CD4-positive, alpha-beta T cell treated with Interleukin-1 beta for 1 hour (primary cell): ENCODE results near the gene MFNG.
"Not testable (repeated sequence)": the region's sequence is repeated elsewhere in the genome, so short reads cannot be mapped to it uniquely, and the experiment has no call there.

Experiments used
- DNase-seq, 2 donors: peaks; one replicate each; pipeline ENCODE4 v3.0.0-alpha.2; 2020 to 2022

The MFNG gene, protein sequence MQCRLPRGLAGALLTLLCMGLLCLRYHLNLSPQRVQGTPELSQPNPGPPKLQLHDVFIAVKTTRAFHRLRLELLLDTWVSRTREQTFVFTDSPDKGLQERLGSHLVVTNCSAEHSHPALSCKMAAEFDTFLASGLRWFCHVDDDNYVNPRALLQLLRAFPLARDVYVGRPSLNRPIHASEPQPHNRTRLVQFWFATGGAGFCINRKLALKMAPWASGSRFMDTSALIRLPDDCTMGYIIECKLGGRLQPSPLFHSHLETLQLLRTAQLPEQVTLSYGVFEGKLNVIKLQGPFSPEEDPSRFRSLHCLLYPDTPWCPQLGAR

DNA sequence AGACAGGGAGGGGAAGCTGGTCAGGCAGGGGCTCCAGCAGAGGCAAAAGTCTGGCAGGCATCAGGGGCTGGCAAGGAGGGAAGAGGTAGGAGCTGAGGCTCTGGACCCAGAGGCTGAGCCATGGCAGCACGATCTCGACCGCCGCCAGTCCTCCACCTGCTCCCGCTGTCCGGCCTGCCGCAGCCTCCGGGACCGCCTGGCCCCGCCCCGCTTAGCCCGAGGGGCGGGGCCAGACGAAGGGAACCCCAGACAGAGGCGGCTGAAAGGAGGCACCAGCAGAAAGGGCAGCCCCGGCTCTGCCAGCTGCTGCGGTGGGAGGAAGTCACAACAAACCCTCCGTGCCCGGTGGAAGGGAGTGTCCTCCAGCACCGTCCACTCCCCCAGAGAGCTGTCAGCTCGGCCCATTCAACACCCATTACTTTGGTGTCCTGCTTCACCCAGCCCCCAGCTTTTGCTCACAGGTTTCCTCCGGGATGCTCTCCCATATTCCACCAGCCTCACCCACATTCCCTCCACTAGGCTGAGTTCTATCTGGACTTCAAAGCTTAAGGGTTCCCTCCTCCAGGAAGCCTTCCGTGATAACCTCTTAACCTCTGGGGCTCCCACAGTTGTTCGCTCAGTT, at the start of gene MFNG:
Gene MFNG (minus strand): TSS at position 161 of the 622 bp plus-strand sequence. CDS start 207 bp downstream, outside the sequence.
- DNase-seq, result peak; percentile 80 to 87

DNA sequence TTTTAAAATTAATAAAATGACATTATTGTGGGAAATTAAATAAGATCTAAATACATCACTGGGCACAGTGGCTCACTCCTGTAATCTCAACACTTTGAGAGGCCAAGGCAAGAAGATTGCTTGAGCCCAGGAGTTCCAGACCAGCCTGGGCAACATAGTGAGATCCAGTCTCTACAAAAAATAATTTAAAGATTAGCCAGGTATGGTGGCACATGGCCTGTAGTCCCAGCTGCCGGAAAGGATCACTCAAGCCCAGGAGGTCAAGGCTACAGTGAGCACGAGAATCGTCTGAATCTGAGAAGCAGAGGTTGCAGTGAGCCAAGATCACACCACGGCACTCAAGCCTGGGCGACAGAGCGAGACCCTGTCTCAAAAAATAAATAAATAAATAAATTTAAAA, 49.0 kb upstream of the MFNG start:
- no peak for DNase-seq

DNA sequence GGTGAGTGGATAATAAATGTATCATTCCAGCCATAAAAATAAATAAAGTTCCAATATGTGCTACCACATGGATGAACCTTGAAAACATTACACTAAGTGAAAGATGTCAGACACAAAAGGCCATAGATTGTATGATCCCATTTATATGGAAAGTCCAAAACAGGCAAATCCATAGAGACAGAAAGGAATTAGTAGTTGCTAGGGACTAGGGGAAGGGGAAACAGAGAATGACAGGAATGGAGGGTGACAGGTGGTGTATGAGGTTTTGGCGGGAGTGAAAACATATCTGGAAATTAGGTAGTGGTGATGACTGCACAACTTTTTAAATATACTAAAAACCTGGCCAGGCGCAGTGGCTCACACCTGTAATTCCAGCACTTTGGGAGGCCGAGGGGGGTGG, 48.3 kb upstream of the MFNG start:
- no peak for DNase-seq

DNA sequence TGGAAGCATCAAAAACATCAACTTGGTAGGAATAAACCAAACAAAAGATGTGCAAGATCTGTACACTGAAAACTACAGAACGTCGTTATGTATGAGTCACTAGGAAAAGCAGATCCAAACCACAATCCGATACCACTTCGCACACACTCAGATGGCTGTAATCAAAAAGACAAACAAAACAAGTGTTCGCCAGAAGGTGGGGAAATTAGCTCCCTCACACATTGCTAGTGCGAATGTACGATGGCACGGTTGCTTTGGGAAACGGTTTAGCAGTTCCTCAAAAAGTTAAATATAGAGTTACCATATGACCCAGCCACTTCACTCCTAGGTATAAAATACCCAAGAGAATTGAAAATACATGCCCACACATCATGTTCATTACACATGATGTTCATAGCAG, 47.8 kb upstream of the MFNG start:
- DNase-seq, result peak; percentile 18 to 20

DNA sequence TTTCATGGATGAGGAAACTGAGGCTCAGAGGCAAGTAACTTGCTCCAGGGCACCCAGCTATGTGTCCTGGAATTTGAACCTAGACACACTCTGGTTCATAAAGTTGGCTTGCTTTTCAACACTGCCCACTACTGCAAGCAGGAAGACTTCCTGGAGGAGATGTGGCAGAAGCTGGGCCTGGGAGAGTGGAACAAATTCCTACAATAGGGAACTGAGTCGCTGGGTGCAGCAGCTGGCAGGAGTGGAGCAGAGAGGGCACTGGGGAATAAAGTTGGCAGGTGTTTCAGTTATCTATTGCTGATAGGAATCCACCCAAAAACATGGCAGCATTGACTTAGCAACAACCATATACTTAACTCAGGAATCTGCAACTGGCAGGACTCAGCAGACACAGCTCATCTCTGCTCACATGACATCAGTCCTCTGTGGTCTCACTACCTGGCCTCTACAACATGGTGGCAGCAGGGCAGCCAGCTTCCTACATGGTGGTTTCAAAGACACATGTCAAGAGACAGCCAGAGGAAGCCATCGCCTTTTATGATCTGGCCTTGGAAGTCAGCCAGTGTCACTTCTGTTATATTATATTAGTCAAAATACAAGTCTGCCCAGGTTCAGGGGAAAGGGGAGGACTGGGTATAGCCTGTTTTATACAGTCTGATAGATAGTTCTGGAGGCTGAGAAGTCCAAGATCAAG, 43.6 kb upstream of the MFNG start:
- no peak for DNase-seq

DNA sequence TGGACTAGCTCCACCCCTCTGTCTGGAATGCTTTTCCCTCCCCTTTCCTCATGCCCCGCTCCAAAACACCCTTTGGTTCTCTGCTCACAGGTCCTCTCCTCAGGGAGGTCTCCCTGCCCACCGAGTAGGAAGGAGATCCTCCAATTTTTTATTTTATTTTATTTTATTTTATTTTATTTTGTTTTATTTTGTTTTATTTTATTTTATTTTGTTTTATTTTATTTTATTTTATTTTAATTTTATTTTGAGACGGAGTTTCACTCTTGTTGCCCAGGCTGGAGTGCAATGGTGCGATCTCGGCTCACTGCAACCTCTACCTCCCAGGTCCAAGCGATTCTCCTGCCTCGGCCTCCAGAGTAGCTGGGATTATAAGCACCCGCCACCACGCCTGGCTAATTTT, 41.8 kb upstream of the MFNG start:
- not testable (repeated sequence) for DNase-seq

DNA sequence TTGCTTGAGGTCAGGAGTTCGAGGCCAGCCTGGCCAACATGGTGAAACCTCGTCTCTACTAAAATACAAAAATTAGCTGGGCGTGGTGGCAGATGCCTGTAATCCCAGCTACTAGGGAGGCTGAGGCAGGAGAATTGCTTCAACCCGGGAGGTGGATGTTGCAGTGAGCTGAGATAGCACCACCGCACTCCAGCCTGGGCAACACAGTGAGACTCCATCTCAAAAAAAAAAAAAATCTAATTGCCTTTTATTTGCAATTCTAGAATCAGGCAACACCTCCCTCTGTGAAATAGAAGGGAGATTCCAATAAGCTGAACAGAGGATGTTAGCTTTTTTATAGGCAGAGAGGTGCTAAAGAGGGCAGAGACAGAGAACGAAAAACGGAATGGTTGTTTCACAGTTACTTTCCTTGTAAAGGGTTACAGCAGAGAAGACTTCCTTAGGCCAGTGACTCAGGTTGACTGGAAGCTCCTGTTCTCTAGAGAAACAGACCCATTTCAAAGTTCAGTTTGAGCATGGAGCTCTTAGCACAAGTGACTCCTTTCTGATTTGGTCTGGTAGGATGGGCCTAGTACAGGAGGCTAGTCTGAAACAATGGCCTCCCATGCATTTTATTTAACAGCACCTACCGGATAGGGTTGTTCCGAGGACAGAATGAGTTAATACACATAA, 41.0 kb upstream of the MFNG start:
- DNase-seq, result not testable (repeated sequence)

DNA sequence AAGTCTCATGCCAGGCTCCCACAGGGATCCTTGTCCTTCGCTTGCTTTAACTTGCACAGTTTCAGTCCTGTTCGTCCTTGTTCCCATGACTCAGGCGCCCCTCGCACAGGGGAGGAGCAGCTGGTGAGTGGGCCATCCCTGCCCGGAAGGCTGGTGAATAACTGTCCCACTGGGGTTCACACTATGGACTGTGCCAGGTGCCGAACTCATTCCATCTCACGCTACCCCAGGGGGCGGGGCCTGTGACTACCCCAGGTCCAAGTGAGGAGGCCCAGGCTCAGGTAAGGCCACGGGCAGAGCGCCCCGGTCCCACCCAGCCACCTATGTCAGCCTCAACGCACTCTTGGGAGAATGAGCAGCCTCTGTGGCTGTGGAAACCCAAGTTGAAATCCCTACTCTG, 40.2 kb upstream of the MFNG start:
- DNase-seq, result no peak

DNA sequence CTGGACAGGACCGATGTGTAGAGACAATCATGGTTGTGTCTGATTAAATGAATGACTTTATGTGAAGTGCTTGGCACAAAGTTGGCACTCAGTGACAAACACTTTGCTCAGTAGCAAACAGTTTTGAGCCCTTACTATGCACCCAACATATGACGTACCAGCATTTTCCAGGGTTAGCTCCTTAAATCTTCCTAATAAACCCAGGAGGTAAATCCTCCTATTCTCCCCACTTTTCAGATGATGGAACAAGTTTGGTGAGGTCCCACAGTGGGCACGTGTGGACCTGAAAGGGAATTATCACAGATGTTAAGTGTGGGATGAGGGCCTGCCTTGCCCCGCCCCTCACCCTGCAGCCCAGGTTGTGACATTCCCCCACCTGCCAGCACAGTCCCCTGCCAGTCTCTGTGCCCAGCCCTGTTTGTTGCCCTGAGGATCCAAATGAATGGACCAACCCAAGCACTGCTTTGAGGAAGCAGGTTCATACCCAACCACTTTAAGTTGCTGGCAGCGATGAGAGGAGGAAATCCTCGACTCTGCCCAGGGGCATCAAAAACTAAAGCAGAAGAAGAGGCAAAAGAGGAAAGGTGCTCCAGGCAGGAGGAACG, 39.7 kb upstream of the MFNG start:
- no peak for DNase-seq

DNA sequence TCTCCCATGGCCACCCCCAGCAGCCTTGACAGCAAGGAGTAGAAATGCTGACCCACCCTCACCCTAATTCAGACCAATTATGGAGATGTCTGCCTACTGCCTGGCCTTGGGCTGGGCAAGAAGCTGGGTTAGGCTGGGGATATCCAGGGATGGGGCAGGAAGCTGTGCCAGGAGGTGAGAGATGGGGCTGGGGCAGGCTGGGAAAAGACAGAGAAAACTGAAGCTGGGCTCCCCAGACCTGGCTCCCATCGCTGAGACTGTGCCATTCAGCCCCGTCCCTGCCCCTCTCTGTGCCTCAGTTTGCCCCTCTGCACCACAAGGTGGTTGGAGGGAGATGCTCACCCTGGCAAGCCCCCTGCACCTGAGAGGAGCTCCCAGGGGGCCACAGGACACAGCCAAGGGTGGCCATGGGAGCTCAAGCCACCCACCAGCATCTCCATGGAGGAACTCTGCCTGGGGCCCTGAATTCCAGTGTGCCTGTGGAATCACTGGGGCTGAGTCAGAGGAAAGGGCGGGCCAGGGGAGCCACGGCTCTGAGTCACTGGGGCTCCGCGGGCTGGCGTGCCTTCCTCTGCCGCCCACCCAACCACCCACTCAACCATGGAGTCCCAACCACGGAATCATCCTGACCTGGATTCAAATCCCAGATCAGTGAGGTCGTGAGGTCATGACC, 39.0 kb upstream of the MFNG start:
- no peak for DNase-seq

DNA sequence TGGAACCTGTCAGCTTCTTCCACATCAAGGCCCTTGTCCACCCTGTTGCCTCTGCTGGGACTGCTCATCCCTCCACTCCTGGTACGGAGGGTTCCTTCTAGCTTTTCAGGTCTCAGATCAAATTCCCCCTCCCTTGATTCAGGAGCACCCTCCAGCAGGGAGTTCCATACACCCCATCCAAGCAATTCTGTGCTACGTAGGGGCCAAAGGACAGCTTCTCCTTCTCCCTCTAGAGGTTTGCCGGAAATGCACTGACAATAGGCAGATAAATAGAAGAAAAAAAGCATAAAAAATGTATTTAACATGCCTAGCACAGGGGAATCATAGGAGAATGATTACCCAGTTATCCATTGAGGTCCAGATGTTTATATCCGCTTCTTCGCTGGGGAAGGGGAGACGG, 36.3 kb upstream of the MFNG start:
- DNase-seq, result no peak

DNA sequence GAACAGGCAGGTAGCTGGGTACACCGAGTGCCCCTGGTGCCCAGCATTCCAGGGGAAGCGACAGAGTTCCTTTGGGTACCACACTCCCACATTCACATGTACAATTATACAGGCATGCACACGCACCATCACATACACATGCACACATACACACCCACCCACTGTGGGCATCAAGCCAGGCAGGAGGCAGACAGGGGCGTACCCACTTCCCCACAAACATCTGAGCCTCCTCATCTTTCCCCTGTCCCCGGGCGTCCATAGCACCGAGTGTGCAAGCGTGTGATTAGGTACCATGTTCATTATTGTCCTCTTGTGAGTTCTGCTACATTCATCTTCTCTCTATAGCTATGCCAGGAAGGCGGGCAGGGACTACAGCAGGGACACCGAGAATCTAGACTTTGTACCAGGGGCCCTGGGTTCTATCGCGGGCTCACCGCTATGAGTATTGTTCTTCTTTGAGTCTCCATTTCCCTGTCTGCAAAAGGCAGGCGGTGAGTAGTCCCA, 35.1 kb upstream of the MFNG start:
- DNase-seq, result no peak

DNA sequence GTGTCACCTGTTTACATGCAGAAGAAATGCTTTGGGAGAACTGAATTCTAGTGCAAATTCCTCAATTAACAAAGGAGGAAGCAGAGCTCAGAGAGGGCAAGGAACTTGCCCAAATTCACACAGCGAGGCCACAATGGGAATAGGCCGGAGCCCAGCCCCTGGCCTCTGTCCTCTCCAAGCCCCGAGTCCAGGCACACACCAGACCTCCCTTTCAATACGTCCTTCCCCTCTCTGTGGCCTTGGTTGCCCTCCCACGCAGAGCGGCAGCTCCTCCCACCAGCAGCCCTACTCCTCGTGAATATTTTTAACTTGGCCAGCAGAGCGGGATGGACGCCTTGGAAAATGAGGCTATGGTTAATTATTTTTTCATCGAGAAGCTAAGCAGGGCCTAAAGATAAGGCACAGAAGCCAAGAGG, 34.6 kb upstream of the MFNG start:
- no peak for DNase-seq

DNA sequence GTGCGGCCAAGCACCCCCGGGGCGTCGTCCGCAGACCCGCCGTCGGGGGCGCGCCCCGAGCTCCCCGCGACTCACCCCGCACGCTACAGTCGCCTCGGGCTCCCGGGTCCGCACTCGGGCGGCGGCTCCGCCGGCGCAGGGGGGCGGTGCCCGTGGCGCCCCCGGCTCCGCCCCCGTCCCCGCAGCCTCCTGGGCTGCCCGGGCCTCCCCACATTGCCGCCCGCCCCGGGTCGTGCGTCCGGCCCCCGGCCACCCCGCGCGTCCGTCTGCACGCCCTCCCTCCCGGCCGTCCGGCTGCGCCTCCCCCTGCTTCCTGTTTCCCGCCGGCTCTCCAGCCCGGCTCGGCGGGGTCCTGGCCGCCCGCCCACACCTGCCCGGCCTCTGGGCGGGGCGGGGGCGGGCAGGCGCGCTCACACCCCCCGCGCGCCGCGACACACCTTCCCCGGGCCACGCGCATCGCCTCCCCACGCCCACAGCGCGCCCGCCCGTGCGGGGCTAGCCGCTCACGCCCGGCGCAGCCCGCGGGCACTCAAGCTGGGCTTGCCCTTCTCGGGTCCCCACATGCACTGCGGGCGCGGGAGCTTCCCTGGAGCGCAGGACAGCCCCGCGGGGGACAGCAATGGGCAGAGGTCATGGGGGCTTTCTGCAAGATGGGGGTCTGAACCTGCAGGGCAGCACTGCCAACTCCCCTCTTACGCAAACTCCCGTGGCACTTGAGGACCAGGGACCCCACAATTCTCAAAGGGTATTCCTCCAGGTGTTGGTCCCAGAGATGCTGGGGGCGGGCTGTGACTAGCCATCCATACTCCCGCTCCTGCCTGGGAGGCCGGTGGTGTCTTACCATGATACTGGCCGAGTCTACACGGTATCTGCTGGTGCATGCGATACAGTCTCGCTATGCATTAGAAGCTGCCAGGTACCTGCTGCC, 33.3 kb upstream of the MFNG start, which contains the start of gene CARD10:
Gene CARD10 (minus strand): TSS at position 148 of the 928 bp plus-strand sequence. CDS start 215 bp downstream, outside the sequence.
- DNase-seq, result peak in 1 of 2 donors; percentile 15

DNA sequence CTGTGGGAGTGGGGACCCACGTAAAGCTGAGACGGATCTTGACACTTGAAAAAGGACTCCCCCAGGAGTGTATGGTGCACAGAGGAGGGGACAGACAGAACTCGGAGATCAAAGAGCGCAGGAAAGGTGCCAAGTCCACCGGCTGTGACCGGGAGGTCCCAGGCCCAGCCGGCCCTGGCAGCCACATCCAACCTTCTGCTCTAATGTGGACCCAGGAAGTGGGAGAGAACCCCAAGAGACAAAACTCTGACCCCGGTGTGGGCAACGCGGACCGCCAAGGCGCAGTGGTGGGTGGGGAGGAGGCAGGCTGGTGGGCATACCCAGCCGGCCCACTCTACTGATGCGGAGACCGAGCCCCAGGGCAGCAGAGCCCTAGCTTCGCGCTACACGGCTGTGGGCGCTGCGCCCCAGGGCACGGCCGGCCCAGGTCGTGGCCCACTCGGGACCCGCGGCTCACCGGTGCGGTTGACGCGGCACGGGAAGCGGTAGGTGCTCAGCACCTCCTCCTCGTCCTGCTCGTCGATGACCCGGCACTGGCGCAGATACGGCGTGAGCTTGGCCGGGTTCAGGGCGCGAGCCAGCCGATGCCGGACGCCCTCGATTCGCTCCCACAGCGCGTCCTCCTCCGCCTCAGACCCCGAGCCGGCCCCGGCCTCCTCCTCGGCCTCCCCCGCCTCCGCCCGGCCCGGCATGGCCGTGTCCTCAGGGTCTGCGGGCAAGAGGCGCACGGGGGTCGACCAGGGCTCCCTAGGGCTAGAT, 32.5 kb upstream of the MFNG start:
- DNase-seq, result no peak

DNA sequence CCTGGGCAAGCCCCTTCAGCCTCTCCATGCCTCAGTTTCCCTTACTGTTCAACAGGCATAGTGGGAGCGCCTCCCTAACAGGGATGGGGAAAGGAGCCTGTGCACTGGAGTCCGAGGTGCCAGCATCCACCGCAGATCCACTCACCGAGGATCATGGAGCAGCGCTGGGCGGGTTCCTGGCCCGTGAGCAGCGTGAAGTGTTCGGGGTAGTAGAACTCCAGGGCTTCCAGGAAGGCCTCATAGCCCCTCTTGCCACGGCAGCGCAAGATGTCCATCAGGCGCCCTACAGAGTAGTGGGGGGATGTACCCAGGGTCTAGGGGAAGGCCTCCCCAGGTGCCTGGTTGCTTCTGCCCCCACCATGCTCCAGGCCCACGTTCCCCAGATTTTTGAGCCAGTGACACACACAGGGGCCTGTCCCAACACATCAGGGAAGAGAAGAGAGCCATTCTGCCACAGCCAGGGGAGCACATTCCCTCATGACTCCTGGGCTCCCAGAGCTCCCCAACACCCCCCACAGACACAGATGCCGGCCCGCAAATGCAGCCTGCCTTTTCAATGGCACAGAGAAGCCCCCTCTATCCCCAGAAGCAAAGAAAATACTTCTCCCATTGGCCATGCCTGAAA, 31.8 kb upstream of the MFNG start:
- DNase-seq, result no peak

DNA sequence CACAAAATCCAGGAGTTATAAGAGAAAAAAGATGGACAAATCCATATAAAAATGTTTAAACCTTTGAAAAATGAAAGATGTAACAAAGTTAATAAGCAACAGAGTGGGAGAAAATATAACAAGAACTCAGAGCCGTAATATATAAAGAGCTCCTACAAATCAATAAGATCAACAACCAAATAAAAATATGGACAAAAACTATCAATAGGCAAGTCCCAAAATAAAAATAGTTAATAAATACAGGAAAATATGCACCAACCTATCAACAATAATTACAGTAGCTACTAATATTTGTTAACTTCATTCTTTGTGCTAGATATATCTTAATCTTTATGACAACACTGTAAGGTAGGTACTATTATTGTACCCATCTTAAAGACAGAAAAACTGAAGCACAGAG, 30.3 kb upstream of the MFNG start:
- DNase-seq, result no peak

DNA sequence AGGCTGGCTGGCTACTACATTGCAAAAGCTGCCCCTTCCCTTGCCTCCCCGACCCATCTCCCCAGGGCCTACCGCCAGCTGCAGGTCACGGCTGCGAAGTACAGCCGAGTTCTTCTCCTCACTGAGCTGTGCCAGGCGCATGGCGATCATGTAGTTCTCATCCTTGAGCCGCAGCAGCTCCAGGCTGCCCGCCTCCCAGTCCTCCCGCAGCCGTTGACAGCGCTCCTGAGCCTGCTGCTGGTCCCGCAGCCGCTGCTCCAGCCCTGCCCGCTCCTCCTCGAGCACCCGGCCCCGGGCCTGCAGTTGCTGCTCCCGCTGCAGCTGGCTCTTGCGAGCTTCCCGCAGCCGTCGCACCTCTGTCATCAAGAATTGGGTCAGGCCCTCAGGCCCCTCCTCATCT, 29.7 kb upstream of the MFNG start:
- no peak for DNase-seq

DNA sequence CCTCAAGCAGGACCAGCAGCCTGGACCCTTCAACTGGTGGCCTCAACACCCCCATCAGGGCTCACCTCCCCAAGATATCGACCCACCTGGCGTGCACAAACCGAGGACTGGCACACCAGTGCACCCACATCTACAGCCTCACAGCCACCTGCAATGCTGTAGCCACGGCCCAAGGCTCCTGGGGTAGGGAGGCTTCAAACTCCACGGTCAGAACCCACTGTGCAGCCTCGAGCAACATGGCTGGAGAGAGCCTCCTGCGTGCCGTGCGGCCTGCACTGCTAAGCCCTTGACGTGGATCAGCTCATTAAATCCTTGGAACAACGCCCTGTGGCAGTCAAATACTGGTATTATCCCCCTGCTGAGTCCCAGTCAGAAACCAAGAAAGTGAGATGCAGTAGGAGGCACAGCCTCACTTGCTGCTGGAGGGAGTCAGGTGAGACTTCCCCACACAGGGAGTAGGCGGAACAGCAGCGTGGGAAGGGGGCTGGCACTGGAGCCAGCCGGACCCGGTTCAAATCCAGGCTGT, 28.4 kb upstream of the MFNG start:
- DNase-seq, result no peak
